GM18907 (cell line): ENCODE measurements around the gene ERVK3-1.
"Not testable (repeated sequence)": the region's sequence is repeated elsewhere in the genome, so short reads cannot be mapped to it uniquely, and the experiment has no call there.

Experiments used
- ATAC-seq: cut with Tn5 transposase; IDR thresholded peaks from one replicate; pipeline ENCODE4 v1.9.1; 2021; ENCODE audit warnings: mild to moderate bottlenecking, moderate library complexity; ENCODE audit not compliant: unreplicated experiment

Gene ERVK3-1, protein sequence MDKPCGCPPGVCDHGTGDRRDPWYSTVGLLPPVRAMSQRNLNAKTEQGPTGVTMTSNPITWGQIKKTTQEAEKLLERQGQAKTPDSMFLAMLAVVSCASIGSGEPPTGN

DNA sequence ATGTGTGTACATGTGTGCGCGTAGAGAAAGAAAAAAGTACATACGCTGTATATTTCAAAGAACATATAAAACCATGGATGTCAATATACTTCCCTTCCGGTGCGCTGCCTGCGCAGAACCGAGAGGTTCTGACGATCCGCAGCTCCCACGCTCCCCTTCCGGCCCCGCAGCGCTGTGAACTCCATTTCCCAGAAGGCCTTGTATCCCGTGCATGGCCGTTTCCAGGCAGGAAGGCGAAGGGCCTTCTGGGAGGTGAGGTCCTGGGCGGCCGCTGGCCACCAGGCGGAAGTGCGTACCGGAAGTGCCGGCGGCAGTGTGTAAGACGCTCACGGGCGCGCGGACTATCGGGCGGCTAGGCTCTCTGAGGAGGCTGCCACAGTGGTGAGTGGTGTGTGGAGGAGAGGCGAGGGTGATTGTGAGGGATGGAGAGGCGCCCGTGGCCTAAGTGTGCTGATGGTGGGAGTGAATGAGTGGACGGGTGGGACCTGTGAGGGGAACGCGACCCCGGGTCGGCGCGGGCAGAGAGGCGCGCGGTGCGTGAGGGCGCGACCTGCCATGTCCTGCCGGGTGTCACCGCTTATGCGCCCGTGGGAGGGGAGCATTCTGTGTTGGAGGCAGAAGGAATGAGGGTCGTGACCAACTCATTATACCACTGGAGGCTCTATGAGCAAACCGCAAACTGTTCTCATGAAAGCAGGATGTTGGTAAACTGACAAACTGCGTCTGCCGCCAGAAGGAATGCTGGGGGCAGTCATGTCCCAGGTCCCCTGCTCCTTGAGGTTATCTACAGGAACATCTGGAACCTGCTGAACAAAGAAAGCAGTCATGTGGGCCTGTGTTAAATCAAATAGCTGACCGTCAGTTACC lies at the start of gene ERVK3-1:
Gene ERVK3-1, plus strand, starts transcription at position 313 of the 867 bp plus-strand sequence. CDS start 6,792 bp downstream, outside the sequence.
- peak; percentile 94 for ATAC-seq

DNA sequence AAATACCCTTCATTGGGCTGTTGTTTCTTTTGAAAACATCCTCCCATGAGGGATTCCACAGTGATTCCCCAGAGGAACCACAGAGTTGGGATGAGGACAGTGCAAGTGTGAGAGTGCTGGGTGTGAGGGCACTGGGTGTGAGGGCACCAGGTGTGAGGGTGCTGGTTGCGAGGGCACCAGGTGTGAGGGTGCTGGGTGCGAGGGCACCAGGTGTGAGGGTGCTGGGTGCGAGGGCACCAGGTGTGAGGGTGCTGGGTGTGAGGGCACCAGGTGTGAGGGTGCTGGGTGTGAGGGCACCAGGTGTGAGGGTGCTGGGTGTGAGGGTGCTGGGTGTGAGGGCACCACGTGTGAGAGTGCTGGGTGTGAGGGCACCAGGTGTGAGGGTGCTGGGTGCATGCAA lies 46.9 kb upstream of the ERVK3-1 start:
- not testable (repeated sequence) for ATAC-seq

DNA sequence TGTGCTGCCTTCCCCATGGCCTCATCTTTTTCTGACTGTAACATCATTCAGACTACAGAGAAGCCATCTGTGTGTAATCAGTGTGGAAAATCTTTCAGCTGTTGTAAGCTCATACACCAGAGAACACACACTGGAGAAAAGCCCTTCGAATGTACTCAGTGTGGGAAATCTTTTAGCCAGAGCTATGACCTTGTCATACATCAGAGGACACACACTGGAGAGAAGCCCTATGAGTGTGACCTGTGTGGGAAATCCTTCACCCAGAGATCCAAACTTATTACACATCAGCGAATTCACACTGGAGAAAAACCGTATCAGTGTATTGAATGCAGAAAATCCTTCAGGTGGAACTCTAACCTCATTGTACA lies 43.6 kb upstream of the ERVK3-1 start:
- ATAC-seq = no peak

DNA sequence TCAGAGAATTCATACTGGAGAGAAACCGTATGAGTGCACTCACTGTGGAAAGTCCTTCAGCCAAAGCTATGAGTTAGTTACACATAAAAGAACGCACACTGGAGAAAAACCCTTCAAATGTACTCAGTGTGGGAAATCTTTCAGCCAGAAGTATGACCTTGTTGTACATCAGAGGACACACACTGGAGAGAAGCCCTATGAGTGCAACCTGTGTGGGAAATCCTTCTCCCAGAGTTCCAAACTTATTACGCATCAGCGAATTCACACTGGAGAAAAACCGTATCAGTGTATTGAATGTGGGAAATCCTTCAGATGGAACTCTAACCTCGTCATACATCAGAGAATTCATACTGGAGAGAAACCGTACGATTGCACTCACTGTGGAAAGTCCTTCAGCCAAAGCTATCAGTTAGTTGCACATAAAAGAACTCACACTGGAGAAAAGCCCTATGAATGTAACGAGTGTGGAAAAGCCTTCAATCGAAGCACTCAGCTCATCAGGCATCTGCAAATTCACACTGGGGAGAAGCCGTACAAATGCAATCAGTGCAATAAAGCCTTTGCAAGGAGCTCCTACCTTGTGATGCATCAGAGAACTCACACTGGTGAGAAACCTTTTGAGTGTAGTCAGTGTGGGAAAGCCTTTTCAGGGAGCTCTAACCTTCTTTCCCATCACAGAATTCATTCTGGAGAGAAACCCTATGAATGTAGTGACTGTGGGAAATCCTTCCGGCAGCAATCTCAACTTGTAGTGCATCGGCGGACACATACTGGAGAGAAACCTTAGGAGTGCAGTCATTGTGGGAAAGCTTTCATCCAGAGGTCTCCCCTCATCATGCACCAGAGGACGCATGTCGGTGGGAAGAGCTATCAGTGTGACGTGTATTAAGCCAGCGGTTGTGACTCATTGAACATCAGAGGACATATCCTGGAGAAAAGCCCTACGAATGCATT lies 42.9 kb upstream of the ERVK3-1 start:
- no peak for ATAC-seq

DNA sequence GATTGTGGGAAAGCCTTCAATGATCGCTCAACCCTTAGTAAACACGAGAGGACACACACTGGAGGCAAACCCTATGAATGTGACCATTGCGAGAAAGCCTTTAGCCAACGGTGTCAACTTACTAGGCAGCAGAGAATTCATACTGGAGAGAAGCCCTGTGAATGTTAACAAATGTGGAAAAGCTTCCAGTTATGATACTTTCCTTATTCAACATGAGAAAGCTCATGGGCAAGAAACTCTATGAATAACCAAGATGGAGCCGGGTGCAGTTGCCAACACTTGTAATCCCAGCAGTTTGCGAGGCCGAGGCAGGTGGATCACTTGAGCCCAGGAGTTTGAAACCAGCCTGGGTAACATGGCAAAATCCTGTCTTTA lies 42.3 kb upstream of the ERVK3-1 start:
- no peak for ATAC-seq

DNA sequence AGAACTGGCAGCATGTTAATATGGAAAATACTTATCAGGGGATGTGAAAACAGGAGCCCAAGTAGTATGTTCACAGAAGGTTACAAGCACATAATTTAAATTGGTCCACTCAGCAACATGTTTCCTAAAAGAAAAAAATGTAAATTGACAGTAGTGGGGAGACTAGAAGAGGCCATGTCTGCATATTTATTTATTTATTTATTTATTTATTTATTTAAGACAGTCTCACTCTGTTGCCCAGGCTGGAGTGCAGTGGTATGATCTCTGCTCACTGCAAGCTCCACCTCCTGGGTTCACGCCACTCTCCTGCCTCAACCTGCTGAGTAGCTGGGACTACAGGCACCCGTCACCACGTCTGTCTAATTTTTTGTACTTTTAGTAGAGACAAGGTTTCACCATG lies 40.1 kb upstream of the ERVK3-1 start:
- no peak for ATAC-seq

DNA sequence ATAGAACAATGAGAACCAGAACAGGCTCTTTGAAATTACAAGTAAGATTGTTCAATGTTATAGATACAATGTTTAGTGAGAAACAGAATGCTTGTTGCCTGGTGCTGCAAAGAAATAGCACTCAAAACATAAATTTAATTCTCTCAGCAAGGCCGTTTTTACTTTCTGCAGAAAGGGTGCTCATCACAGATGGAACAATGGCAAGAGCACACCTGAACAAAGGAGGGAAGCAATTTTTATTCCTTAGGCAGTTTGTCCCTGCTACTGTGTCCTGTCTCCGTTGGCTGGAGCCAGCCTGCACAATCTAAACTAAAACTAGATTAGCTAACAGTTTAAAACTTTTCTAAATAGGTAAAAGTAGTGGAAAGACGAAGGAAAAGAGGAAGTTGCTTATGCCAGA lies 36.8 kb upstream of the ERVK3-1 start:
- ATAC-seq = no peak

DNA sequence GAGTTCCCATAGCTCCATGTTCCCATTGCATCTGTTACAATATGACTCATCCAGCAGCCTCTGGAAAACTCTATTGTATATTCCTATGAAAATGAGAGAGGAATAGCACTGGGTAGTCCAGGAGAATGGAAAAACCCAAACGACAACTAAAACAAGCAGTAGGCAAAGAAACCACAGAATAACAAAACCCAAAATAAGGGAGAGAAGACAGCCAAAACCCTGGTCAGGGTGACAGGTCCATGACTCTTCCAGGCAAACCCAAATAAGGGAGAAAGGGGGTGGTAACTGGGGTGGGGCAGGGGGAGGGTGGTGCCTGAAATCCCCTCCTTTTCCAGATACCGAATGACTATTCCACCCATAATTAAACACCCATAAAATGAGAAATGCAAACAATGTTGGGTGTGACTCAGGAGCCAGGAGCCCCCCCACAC lies 30.4 kb upstream of the ERVK3-1 start:
- no peak for ATAC-seq

DNA sequence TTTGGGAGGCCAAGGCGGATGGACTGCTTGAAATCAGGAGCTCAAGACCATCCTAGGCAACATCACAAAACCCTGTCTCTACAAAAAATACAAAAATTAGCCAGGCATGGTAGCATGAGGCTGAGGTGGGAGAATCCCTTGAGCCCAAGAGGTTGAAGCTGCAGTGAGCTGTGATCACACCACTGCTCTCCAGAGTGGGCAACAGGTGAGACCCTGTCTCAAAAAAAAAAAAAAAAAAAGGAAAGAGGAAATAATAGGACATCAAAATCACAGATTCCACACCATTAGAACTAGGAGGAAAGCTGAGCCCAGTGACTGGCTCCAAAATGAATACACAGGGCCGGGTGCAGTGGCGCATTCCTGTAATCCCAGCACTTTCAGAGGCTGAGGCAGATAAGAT lies 29.6 kb upstream of the ERVK3-1 start:
- ATAC-seq = no peak

DNA sequence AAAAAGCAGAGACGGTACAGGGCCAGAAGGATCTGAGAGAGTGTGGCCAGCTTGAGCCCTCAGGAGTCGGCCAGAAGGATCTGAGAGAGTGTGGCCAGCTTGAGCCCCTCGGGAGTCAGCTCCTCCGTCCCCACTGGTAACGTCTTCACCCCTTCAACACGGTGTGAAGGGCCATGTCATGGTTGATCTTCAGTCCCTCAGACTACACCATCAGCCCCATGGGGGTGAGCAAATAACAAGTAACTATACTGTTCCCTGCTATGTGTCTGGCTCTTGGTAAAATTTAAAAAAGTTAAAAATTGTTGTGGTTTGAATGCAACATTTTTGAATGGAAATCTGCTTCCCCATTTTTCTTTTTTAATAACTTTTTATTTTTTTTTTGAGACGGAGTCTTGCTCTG lies 28.0 kb upstream of the ERVK3-1 start:
- no peak for ATAC-seq

DNA sequence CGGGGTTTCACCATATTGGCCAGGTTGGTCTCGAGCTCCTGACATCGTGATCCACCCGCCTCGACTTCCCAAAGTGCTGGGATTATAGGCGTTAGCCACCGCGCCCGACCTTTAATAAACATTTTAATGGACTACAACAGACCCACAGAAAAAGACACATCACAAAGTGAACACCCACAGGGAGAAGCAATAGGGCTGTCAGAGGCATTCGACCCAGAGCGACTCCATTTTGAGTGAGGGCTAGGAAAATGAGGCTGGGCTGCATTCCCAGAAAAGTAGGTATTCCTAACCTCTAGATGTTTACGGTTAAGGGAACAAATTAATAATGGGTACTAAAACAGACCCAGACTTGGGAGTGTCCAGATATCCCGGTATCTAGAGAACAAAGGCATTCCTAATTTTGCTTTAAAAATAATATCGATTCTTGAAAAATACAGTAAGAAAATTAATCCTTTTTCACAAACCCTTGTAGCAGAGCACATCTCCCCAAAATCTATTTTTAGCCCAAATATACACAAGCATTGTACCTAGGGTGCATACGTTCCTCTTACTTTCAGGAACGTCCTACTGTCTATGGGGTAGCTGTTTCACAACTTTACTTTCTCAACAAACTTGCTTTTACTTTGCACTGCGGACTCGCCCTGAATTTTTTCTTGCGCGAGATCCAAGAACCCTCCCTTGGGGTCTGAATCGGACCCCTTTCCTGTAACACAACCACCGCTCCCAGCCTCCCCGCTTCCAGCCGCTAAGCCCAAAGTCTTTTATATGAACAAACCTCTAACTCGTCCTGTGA lies 27.2 kb upstream of the ERVK3-1 start:
- no peak for ATAC-seq

DNA sequence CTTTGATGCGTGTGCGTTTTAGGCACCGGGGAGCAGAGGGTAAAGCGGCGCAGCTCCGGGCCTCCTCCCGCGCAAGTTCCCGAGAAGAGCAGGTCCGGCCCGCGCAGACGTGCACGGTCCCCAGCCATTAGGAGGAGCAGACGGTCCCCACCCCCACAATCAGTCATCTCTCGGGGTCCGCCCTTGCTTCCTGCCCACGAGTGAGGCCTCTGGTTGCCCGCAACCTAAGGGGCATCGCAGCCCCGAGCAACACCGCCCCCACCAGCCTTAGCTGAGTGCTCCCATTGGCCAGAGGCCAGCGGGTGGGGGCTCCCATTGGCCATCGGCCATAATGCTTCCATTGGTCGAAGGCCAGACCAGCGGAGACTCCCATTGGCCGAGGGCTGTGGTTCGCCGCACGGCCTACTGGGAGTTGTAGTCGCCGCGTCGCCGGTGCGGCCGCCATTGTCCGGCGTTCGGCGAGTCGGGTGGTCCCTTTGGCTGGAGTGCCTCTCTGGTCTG lies 26.6 kb upstream of the ERVK3-1 start, which contains the start of gene ZNF8:
Gene ZNF8, plus strand, starts transcription at position 415 of the 501 bp plus-strand sequence. CDS start 127 bp downstream, outside the sequence.
- peak; percentile 94 for ATAC-seq

DNA sequence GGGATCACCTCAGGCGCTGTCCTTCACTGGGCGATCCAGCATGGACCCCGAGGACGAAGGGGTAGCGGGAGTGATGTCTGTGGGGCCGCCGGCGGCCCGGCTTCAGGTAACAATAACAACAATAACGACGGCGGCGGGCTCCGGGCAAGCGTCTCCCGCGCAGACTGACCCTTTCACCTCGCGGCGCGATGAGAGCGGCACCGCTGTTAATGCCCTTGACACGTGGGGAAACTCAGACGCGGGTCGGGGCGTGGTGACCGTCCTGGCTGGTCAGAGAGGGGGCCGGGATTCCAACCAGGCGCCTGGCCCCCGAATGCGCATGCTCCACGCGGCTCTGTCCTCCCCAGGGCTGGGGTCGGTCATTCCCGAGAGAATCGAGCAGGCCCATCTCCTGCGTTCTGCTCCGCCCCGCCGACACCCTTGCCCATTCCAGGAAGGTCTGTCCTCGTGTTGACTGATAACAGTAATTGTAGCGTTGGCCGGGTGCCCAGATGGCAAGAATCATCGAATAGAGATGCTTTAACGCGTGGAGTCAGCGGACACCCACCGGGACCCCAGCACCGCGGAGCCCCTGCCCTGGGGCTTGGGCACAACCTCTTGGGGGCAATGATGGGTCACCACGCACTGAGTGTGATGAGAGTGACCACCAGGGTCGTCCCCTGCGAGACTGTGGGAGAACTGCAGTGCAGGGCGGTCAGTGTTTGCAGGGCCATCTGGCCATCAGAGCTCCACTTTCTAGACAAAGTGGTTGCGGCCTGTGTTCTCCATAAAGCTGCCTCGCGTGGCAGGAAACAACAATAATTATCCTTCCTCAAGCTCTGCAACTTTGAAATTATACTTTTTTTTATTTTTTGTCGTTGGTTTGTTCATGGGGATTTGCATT lies 25.9 kb upstream of the ERVK3-1 start:
- peak; percentile 43 for ATAC-seq

DNA sequence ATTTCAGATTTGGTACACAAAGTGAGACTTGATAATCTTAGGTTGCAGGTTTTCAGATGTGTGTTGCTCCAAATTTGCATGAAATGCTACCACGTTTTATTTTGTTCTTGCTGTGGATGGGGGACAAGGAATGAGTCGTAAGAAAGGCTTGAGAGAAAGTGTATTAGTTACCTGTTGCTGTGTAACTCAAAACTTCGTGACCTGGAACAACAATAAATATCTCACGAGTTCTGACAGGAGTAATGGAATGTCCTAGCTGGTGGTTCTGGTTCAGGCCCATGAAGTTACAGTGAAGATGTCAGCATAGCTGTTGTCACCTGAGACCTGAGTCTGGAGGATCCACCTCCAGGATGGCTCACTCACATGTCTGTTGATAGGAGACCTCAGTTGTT lies 25.3 kb upstream of the ERVK3-1 start:
- no peak for ATAC-seq

DNA sequence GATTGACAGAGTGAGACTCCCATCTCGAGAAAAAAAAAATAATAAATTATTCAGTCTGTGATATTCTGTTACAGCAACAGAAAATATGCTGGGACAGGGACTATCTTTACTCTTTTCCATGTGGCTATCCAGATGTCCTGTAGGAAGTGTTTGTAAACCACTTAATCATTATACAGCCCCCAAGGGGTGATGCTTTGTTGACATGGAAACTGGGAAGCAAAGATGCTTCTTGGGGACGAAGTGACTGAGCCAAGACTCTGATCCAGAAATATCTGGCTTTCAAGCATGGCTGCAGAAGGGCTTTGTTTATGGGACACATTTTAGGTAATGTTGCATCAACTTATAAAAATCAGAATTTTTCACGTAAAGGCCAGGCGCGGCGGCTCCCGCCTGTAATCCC lies 21.0 kb upstream of the ERVK3-1 start:
- ATAC-seq = no peak

DNA sequence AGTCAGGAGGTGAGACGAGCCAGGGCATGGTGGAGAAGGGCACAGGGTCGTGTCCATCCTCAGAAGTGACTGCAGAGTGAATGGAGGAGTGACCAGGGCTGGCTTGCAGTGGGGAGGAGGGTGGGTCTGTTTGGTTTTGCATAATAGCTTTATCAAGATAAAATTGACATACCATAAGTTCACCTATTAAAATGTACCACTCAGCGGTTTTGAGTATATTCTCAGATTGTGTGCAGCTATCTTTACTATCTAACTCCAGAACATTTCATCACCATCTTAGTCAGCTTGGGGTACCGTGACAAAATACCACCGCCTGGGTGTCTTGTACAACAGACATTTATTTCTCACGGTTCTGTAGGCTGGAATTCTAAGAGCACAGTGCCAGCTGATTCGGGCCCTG lies 13.2 kb upstream of the ERVK3-1 start:
- no peak for ATAC-seq

DNA sequence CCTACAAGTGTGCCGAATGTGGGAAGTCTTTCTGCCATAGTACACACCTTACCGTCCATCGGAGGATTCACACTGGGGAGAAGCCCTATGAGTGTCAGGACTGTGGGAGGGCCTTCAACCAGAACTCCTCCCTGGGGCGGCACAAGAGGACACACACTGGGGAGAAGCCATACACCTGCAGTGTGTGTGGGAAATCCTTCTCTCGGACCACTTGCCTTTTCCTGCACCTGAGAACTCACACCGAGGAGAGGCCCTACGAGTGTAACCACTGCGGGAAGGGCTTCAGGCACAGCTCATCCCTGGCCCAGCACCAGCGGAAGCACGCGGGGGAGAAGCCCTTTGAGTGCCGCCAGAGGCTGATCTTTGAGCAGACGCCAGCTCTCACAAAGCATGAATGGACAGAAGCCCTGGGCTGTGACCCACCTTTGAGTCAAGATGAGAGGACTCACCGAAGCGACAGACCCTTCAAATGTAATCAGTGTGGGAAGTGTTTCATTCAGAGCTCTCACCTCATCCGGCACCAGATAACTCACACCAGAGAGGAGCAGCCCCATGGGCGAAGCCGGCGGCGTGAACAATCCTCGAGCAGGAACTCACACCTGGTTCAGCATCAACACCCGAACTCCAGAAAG lies 10.3 kb upstream of the ERVK3-1 start:
- ATAC-seq = no peak

DNA sequence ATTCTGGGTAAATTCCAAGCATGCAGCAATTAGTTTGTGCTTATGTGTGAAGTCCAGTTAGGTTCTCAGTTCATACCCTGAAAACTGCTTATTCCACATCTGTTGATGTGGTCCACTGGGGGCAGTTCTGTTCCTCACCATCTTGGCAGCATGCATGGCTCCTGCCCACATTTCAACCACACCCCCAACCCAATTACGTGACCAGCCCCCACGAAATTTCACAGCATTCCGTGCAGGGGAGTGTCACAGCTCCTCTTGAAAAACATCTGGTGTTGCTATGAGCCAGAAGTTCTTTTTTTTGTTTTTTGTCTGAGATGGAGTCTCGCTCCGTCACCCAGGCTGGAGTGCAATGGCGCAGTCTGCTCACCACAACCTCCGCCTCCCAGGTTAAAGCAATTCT lies 9.1 kb upstream of the ERVK3-1 start:
- no peak for ATAC-seq

DNA sequence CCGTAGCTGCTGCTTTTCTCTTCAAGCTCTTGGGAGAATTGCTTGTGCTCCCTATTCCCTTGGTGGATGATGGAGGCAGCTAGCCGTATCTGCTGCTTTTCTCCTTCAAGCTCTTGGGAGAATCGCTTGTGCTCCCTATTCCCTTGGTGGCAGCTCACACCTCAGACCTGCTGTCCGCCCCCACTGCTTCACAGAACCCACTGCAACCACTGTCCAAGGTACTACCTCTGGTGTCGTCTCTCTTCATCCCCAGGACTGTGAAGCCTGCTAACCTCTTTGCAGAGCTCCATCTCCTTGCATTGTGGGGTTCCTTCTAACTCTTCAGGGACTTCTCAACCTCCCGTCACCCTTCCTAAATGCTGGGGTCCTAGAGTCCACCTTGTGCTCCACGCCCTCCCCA lies 4.6 kb upstream of the ERVK3-1 start:
- no peak for ATAC-seq
